Caco-2 (cell line): Measurements from ENCODE around the gene CNGA3. TPM values are rescaled to one million over a fixed set of nuclear protein-coding genes. Genes with fewer than 3 reads are reported as not detected.

Experiments
- BruUV-seq: library from RNA; stranded (reverse); fragments of 400-500 nt; replicated peaks from 2 replicates; lab custom pipeline; 2021; lab: Mats Ljungman, UMichigan
- CTCF ChIA-PET: fragments of 300-600 bp; sonication (Branson Sonifier 250); formaldehyde crosslinking; loops from one replicate; lab custom pipeline; 2022; ENCODE audit warnings: antibody characterized with exemption; lab: Charles Lee
- POLR2A ChIA-PET: fragments of 300-600 bp; sonication (Branson Sonifier 250); formaldehyde crosslinking; loops from one replicate; lab custom pipeline; 2022; ENCODE audit warnings: antibody characterized with exemption; lab: Charles Lee
- DNase-seq, 2 experiments: peaks; one replicate each; pipeline versions ENCODE4 v3.0.0 to v3.0.0-alpha.2; 2020 to 2022
- H3K27me3 ChIP-seq: replicated peaks from 2 replicates; pipeline ENCODE4 v1.6.0; 2011; ENCODE audit warnings: low read length; ENCODE audit not compliant: control insufficient read depth, insufficient read depth
- H3K36me3 ChIP-seq: 2 replicates; pipeline ENCODE4 v1.5.1; 2011; ENCODE audit warnings: low read length; ENCODE audit not compliant: control insufficient read depth, insufficient read depth
- H3K4me1 ChIP-seq: fragments of 250-450 bp; sonication (Bioruptor Pico); 2 replicates; pipeline ENCODE4 v1.5.1; 2020; ENCODE audit warnings: mild to moderate bottlenecking
- H3K4me3 ChIP-seq: 2 replicates; pipeline ENCODE4 v1.5.1; 2011; ENCODE audit warnings: low read depth, mild to moderate bottlenecking, control low read depth, low read length
- H3K9me3 ChIP-seq: fragments of 250-450 bp; sonication (Bioruptor Pico); 2 replicates; pipeline ENCODE4 v1.5.1; 2020; ENCODE audit warnings: mild to moderate bottlenecking, moderate library complexity
- H3K27ac Mint-ChIP-seq: one replicate; pipeline ENCODE4 v1.8.0; 2022; ENCODE audit warnings: mixed read lengths; ENCODE audit not compliant: unreplicated experiment
- H3K27me3 Mint-ChIP-seq: one replicate; pipeline ENCODE4 v1.8.0; 2022; ENCODE audit warnings: mixed read lengths; ENCODE audit not compliant: insufficient read depth, unreplicated experiment
- H3K36me3 Mint-ChIP-seq: one replicate; pipeline ENCODE4 v1.8.0; 2022; ENCODE audit warnings: mild to moderate bottlenecking, mixed read lengths; ENCODE audit not compliant: insufficient read depth, unreplicated experiment
- H3K4me1 Mint-ChIP-seq: one replicate; pipeline ENCODE4 v1.8.0; 2022; ENCODE audit warnings: low read depth, mixed read lengths; ENCODE audit not compliant: unreplicated experiment
- H3K4me3 Mint-ChIP-seq: one replicate; pipeline ENCODE4 v1.8.0; 2022; ENCODE audit warnings: mild to moderate bottlenecking, moderate library complexity, mixed read lengths; ENCODE audit not compliant: unreplicated experiment
- H3K9me3 Mint-ChIP-seq: one replicate; pipeline ENCODE4 v1.8.0; 2022; ENCODE audit warnings: mixed read lengths; ENCODE audit not compliant: unreplicated experiment
- intact Hi-C: fragments of 100-400 bp; cut with micrococcal nuclease; formaldehyde crosslinking; loops from one replicate; pipeline ENCODE4 v1.10.0; 2022; ENCODE audit not compliant: unreplicated experiment
- total RNA-seq: library from RNA; stranded (reverse); gene quantifications from 2 replicates; pipeline ENCODE4 v1.2.3, GENCODE V29; 2022
- TF ChIP-seq, protein P1 (sequence below), 2 experiments: fragments of 200-600 bp in 1 of 2; IDR thresholded peaks; 1 replicate in 1 of 2; 2 replicates in 1 of 2; pipeline versions ENCODE4 v1.5.1 to v1.8.0; 2011 to 2022; ENCODE audit warnings: antibody characterized with exemption in 1 of 2, control low read depth in 1 of 2, inconsistent platforms in 1 of 2, low read depth in 1 of 2, low read length in 1 of 2, mild to moderate bottlenecking in 1 of 2, moderate library complexity in 1 of 2; ENCODE audit not compliant: insufficient read depth in 1 of 2, severe bottlenecking in 1 of 2, unreplicated experiment in 1 of 2

The CNGA3 gene
- total RNA-seq, 1 experiment from 2014 or later, result not detected

DNA sequence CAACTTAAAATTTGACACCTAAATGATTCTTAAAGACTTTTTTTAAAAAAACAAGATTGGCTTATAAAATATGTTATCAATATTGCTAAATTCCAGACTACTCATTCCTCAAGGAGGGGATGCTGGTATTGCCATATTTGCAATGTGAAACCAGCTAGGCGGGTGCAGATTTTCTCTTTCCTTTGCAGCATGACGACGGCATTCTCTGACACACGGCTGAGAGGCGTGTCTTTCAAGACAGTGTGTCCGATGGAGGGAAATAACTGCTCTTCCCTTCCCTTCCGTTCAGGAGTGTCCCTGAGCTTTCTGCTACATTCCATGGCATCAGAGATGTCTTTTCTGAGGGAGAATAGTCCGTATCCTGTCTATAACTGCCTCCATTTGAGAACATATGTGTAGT, 38.2 kb upstream of the CNGA3 start:
- ChIA-PET CTCF (no interaction called here), POLR2A (no interaction called here)
- no peak overlapping the region for H3K27ac Mint-ChIP-seq
- Histone ChIP-seq H3K4me3 (no peak overlapping the region), H3K4me1 (no peaks in the 10 kb centered on the region), H3K9me3 (no peaks in the 10 kb centered on the region), H3K27me3 (no peaks in the 10 kb centered on the region), H3K36me3 (no peaks in the 10 kb centered on the region)
- TF ChIP-seq, protein P1, sequence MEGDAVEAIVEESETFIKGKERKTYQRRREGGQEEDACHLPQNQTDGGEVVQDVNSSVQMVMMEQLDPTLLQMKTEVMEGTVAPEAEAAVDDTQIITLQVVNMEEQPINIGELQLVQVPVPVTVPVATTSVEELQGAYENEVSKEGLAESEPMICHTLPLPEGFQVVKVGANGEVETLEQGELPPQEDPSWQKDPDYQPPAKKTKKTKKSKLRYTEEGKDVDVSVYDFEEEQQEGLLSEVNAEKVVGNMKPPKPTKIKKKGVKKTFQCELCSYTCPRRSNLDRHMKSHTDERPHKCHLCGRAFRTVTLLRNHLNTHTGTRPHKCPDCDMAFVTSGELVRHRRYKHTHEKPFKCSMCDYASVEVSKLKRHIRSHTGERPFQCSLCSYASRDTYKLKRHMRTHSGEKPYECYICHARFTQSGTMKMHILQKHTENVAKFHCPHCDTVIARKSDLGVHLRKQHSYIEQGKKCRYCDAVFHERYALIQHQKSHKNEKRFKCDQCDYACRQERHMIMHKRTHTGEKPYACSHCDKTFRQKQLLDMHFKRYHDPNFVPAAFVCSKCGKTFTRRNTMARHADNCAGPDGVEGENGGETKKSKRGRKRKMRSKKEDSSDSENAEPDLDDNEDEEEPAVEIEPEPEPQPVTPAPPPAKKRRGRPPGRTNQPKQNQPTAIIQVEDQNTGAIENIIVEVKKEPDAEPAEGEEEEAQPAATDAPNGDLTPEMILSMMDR (IDR thresholded peaks at IDR 0.05; ENCODE audit: insufficient read depth in 1 of 2, low read depth in 1 of 2, low read length in 1 of 2, severe bottlenecking in 1 of 2, unreplicated experiment in 1 of 2), result no peak
- no peak overlapping the region for H3K4me3 Mint-ChIP-seq
- no peak for DNase-seq
- intact Hi-C loops, result no loop called here
- no peaks in the 10 kb centered on the region for H3K4me1 Mint-ChIP-seq
- no peaks in the 10 kb centered on the region for H3K36me3 Mint-ChIP-seq
- H3K27me3 Mint-ChIP-seq, result peaks cover 10% of the 10 kb centered on the region
- H3K9me3 Mint-ChIP-seq, result no peaks in the 10 kb centered on the region
- no TSS peak for BruUV-seq

- peaks cover 10% of the 10 kb centered on the region for H3K27me3 Mint-ChIP-seq
Measured at GRCh38 chr2:98308532-98308931, 37.7 kb upstream of the CNGA3 start.

DNA sequence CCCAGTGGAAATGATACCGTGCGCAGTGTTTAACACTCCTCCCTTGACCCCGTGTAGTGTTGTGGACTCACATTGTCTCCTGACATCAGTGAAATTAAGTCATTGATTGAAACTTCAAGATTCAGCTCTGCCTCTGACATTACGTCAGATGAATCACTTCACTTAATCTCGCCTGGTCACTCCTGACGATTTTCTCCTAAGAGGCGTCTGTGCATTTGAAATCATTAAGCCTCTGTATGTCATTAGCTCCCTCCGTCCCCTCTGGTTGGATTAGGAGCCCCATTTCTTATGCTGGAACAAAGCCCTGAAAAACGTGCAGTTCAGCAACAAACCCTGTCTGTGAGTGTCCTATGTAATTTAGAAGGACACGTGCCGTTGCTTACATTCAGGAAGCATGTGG, 36.7 kb upstream of the CNGA3 start:
- H3K4me1 ChIP-seq, result no peaks in the 10 kb centered on the region
- ChIA-PET CTCF (no interaction called here), POLR2A (no interaction called here)
- H3K27me3 ChIP-seq, result no peaks in the 10 kb centered on the region
- no peaks in the 10 kb centered on the region for H3K4me1 Mint-ChIP-seq
- no peaks in the 10 kb centered on the region for H3K9me3 ChIP-seq
- TF ChIP-seq, protein P1 (IDR thresholded peaks at IDR 0.05; ENCODE audit: insufficient read depth in 1 of 2, low read depth in 1 of 2, low read length in 1 of 2, severe bottlenecking in 1 of 2, unreplicated experiment in 1 of 2), result no peak
- no peaks in the 10 kb centered on the region for H3K36me3 ChIP-seq
- no peak overlapping the region for H3K4me3 Mint-ChIP-seq
- no peak overlapping the region for H3K4me3 ChIP-seq
- peaks cover 10% of the 10 kb centered on the region for H3K27me3 Mint-ChIP-seq
- H3K36me3 Mint-ChIP-seq, result no peaks in the 10 kb centered on the region
- intact Hi-C loops, result no loop called here
- no peaks in the 10 kb centered on the region for H3K9me3 Mint-ChIP-seq
- H3K27ac Mint-ChIP-seq, result no peak overlapping the region
- DNase-seq, result no peak
- BruUV-seq, result no TSS peak

More at GRCh38 chr2:98308532-98308931, 37.7 kb upstream of the CNGA3 start:
- Histone ChIP-seq H3K27me3 (no peaks in the 10 kb centered on the region), H3K4me3 (no peak overlapping the region), H3K36me3 (no peaks in the 10 kb centered on the region), H3K9me3 (no peaks in the 10 kb centered on the region), H3K4me1 (no peaks in the 10 kb centered on the region)
- no peak overlapping the region for H3K4me3 Mint-ChIP-seq
- TF ChIP-seq, protein P1 (IDR thresholded peaks at IDR 0.05; ENCODE audit: insufficient read depth in 1 of 2, low read depth in 1 of 2, low read length in 1 of 2, severe bottlenecking in 1 of 2, unreplicated experiment in 1 of 2), result no peak
- no TSS peak for BruUV-seq
- no peak for DNase-seq
- ChIA-PET POLR2A (no interaction called here), CTCF (no interaction called here)
- intact Hi-C loops, result no loop called here
- H3K27ac Mint-ChIP-seq, result no peak overlapping the region
- H3K4me1 Mint-ChIP-seq, result no peaks in the 10 kb centered on the region
- H3K36me3 Mint-ChIP-seq, result no peaks in the 10 kb centered on the region
- H3K9me3 Mint-ChIP-seq, result no peaks in the 10 kb centered on the region
